HepG2 (cell line): ENCODE measurements around the gene CD40. TPM values are rescaled to one million over a fixed set of nuclear protein-coding genes. Genes with fewer than 3 reads are reported as not detected.
A peak's percentile ranks its signal among the peaks of the same experiment; 100 is the strongest.

ENCODE experiments used
- ATF3 ChIP-seq: sonication (generic); formaldehyde crosslinking; IDR thresholded peaks from 2 replicates; pipeline ENCODE4 v1.4.0; 2020; ENCODE audit warnings: missing genetic modification reagents
- BRD4 ChIP-seq: sonication (generic); formaldehyde crosslinking; IDR thresholded peaks from 2 replicates; pipeline ENCODE4 v1.4.0; 2020; ENCODE audit warnings: missing genetic modification reagents
- HDAC1 ChIP-seq: sonication (generic); formaldehyde crosslinking; IDR thresholded peaks from 2 replicates; pipeline ENCODE4 v1.5.1; 2020; ENCODE audit warnings: mild to moderate bottlenecking, missing genetic modification reagents
- HOXA5 ChIP-seq: sonication (generic); formaldehyde crosslinking; IDR thresholded peaks from 2 replicates; pipeline ENCODE4 v1.4.0; 2020; ENCODE audit warnings: missing genetic modification reagents
- MAF1 ChIP-seq: sonication (generic); formaldehyde crosslinking; IDR thresholded peaks from 2 replicates; pipeline ENCODE4 v1.5.0; 2020; ENCODE audit warnings: missing genetic modification reagents, borderline replicate concordance
- MYC ChIP-seq: sonication (generic); formaldehyde crosslinking; IDR thresholded peaks from 2 replicates; pipeline ENCODE4 v1.9.0; 2021; ENCODE audit warnings: missing genetic modification reagents, borderline replicate concordance
- NR2C2 ChIP-seq: sonication (generic); formaldehyde crosslinking; IDR thresholded peaks from 2 replicates; pipeline ENCODE4 v1.4.0; 2020; ENCODE audit warnings: missing genetic modification reagents, mild to moderate bottlenecking, moderate library complexity, borderline replicate concordance
- NR2F6 ChIP-seq, 2 experiments: IDR thresholded peaks; 2 replicates each; pipeline ENCODE4 v1.6.1; 2016; ENCODE audit warnings: antibody characterized with exemption in 1 of 2, mild to moderate bottlenecking in 1 of 2
- RAD21 ChIP-seq: fragments of 450-650 bp; formaldehyde crosslinking; IDR thresholded peaks from 2 replicates; pipeline ENCODE4 v1.5.0; 2020; ENCODE audit warnings: mild to moderate bottlenecking
- RFXANK ChIP-seq: IDR thresholded peaks from 2 replicates; pipeline ENCODE4 v1.6.1; 2016
- SALL2 ChIP-seq: sonication (generic); formaldehyde crosslinking; IDR thresholded peaks from 2 replicates; pipeline ENCODE4 v1.8.1; 2023; ENCODE audit warnings: mild to moderate bottlenecking, missing genetic modification reagents, inconsistent platforms
- SMAD1 ChIP-seq: sonication (generic); formaldehyde crosslinking; IDR thresholded peaks from 2 replicates; pipeline ENCODE4 v1.4.0; 2020; ENCODE audit warnings: missing genetic modification reagents, low read depth, mild to moderate bottlenecking, borderline replicate concordance
- SMC3 ChIP-seq: IDR thresholded peaks from 2 replicates; pipeline ENCODE4 v1.6.1; 2011; ENCODE audit warnings: low read length, improper control_type of control experiment
- SNAI1 ChIP-seq: sonication (generic); formaldehyde crosslinking; IDR thresholded peaks from 2 replicates; pipeline ENCODE4 v1.5.0; 2020; ENCODE audit warnings: mild to moderate bottlenecking, missing genetic modification reagents, borderline replicate concordance
- STAG1 ChIP-seq: sonication (generic); formaldehyde crosslinking; IDR thresholded peaks from 2 replicates; pipeline ENCODE4 v1.4.0; 2020; ENCODE audit warnings: missing genetic modification reagents
- XRCC5 ChIP-seq: fragments of 200-400 bp; formaldehyde crosslinking; optimal IDR thresholded peaks from 2 replicates; pipeline ENCODE3; 2017; ENCODE audit warnings: mild to moderate bottlenecking, low read length
- ZBTB10 ChIP-seq: sonication (generic); formaldehyde crosslinking; IDR thresholded peaks from 2 replicates; pipeline ENCODE4 v1.4.0; 2020; ENCODE audit warnings: missing genetic modification reagents, borderline replicate concordance
- ZFY ChIP-seq: sonication (generic); formaldehyde crosslinking; IDR thresholded peaks from 2 replicates; pipeline ENCODE4 v1.4.0; 2020; ENCODE audit warnings: missing genetic modification reagents
- ZNF30 ChIP-seq: sonication (generic); formaldehyde crosslinking; IDR thresholded peaks from 2 replicates; pipeline ENCODE4 v1.5.0; 2020; ENCODE audit warnings: mild to moderate bottlenecking, missing genetic modification reagents
- ZNF326 ChIP-seq: sonication (generic); formaldehyde crosslinking; IDR thresholded peaks from 2 replicates; pipeline ENCODE4 v1.4.0; 2020; ENCODE audit warnings: missing genetic modification reagents, borderline replicate concordance
- ZNF574 ChIP-seq: sonication (generic); formaldehyde crosslinking; IDR thresholded peaks from 2 replicates; pipeline ENCODE4 v1.4.0; 2020; ENCODE audit warnings: missing genetic modification reagents
- ZNF619 ChIP-seq: sonication (generic); formaldehyde crosslinking; IDR thresholded peaks from 2 replicates; pipeline ENCODE4 v1.4.0; 2020; ENCODE audit warnings: mild to moderate bottlenecking, missing genetic modification reagents
- ZNF644 ChIP-seq: IDR thresholded peaks from 2 replicates; pipeline ENCODE4 v1.6.1; 2016; ENCODE audit warnings: low read depth
- ZNF652 ChIP-seq: IDR thresholded peaks from 2 replicates; pipeline ENCODE4 v1.6.1; 2016; ENCODE audit warnings: low read depth, borderline replicate concordance
- ZNF747 ChIP-seq: sonication (generic); formaldehyde crosslinking; IDR thresholded peaks from 2 replicates; pipeline ENCODE4 v1.8.1; 2023; ENCODE audit warnings: missing genetic modification reagents, mild to moderate bottlenecking, borderline replicate concordance
- ZNF766 ChIP-seq: sonication (generic); formaldehyde crosslinking; IDR thresholded peaks from 2 replicates; pipeline ENCODE4 v1.5.0; 2020; ENCODE audit warnings: missing genetic modification reagents, borderline replicate concordance
- polyA plus RNA-seq, 8 experiments: library from polyadenylated mRNA; depleted of rRNA in 3 of 8; stranded (reverse) in 7 of 8; unstranded in 1 of 8; fragments of >200 nt; fragmentation: Illumina TruSeq in 4 of 8; extraction: Trizol in 4 of 8; gene quantifications; 2 replicates each; pipeline versions ENCODE4 v1.2.1 to v1.2.3, GENCODE V29; 2011 to 2016; ENCODE audit warnings: low read depth in 4 of 8, missing spikeins in 1 of 8, mixed read lengths in 1 of 8; ENCODE audit not compliant: insufficient read depth in 1 of 8
- total RNA-seq, 5 experiments: library from RNA; depleted of rRNA; stranded (reverse); fragments of >200 nt; fragmentation: Illumina TruSeq; extraction: Trizol; gene quantifications; 2 replicates each; pipeline ENCODE4 v1.2.3, GENCODE V29; 2016; ENCODE audit warnings: low read depth in 1 of 5

CD40 gene
- total and polyA plus RNA-seq, 2 of the 13 experiments (the other 11 are each of a cell fraction or from before 2014, with no cell fraction given) = 4.6 to 13.4 TPM

DNA sequence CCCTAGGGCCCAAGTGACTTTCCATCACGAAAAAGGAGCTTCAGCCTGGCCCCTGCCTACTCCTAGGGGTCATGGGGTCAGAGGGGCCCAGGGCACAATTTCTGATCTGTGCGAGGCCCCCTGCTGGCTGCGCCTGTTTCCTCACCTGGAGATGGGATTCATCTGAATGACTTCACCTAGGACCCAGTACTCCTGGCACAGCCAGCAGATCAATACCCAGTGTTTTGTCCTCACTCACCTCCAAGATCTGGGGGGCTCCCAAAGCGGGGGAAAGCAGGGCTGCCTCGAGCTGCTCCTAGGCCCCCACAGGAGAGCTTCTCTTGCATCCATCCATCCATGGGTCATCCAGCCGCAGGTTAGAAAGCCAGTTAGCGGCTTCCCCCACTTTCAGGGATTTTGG, 33.8 kb downstream of the CD40 start (continued):
- no peak for TF ChIP-seq SNAI1 (CRISPR knock-in tag)
- 0 out of 2 replicates have a peak, but pooled peaks have one; percentile 30 for TF ChIP-seq ZFY (CRISPR knock-in tag)
- TF ChIP-seq ZNF652 = no peak
- peak; percentile 99 for TF ChIP-seq NR2F6 (IDR thresholded peaks at IDR 0.05)
- peak; percentile 98 for TF ChIP-seq NR2F6 (CRISPR knock-in tag; IDR thresholded peaks at IDR 0.05)
- TF ChIP-seq ZNF619 (CRISPR knock-in tag) = no peak
- no peak for TF ChIP-seq HDAC1 (CRISPR knock-in tag)
- peak; percentile 55; the same call in 1 of the 2 replicates for TF ChIP-seq MAF1
- 0 out of 2 replicates have a peak, but pooled peaks have one; percentile 31 for TF ChIP-seq HOXA5 (CRISPR knock-in tag)
- TF ChIP-seq ZNF574 = peak; percentile 37; the same call in 1 of the 2 replicates
- 0 out of 2 replicates have a peak, but pooled peaks have one; percentile 31 for TF ChIP-seq ZNF766 (CRISPR knock-in tag)
- no peak for TF ChIP-seq ZNF747 (CRISPR knock-in tag)
- TF ChIP-seq ZNF326 (CRISPR knock-in tag) = no peak
- TF ChIP-seq XRCC5 = peak; percentile 92
- peak; percentile 72 for TF ChIP-seq RAD21 (CRISPR knock-in tag)
- TF ChIP-seq BRD4 (CRISPR knock-in tag) = no peak
- TF ChIP-seq SMAD1 (CRISPR knock-in tag) = no peak
- TF ChIP-seq ZNF30 (CRISPR knock-in tag) = no peak
- peak; percentile 71 for TF ChIP-seq SMC3
- peak; percentile 40 for TF ChIP-seq STAG1 (CRISPR knock-in tag)
- no peak for TF ChIP-seq ZNF644 (CRISPR knock-in tag)
- peak; percentile 86 for TF ChIP-seq NR2C2
- TF ChIP-seq ATF3 (CRISPR knock-in tag) = 0 out of 2 replicates have a peak, but pooled peaks have one; percentile 24
- peak; percentile 37; the same call in 1 of the 2 replicates for TF ChIP-seq SALL2
- TF ChIP-seq MYC (CRISPR knock-in tag) = 0 out of 2 replicates have a peak, but pooled peaks have one; percentile 40
- TF ChIP-seq RFXANK (CRISPR knock-in tag) = no peak
- 0 out of 2 replicates have a peak, but pooled peaks have one; percentile 36 for TF ChIP-seq ZBTB10 (CRISPR knock-in tag)
